Mucosa of descending colon (tissue), 3 donors: ENCODE measurements around the gene FOXP1. TPM values are rescaled to one million over a fixed set of nuclear protein-coding genes. Genes with fewer than 3 reads are reported as not detected.

Experiments used
- ATAC-seq: fragments of 200-7000 bp; cut with Tn5 transposase; one replicate; pipeline ENCODE4 v1.9.1; 2020; ENCODE audit warnings: mild to moderate bottlenecking, moderate library complexity
- DNase-seq, 3 donors: peaks; one replicate each; pipeline ENCODE4 v3.0.0-alpha.2; 2020
- H3K36me3 ChIP-seq: fragments of 200-600 bp; one replicate; pipeline ENCODE4 v1.8.0; 2021; ENCODE audit warnings: low read depth, mild to moderate bottlenecking
- H3K4me1 ChIP-seq: fragments of 200-600 bp; one replicate; pipeline ENCODE4 v1.8.0; 2021; ENCODE audit warnings: low read depth, mild to moderate bottlenecking
- H3K4me3 ChIP-seq: fragments of 200-600 bp; one replicate; pipeline ENCODE4 v1.8.0; 2021; ENCODE audit warnings: mild to moderate bottlenecking
- H3K9me3 ChIP-seq: fragments of 200-600 bp; one replicate; pipeline ENCODE4 v1.8.0; 2021; ENCODE audit warnings: mild to moderate bottlenecking
- intact Hi-C, 2 donors: fragments of 100-400 bp; cut with DNase I in 1 of 2; cut with micrococcal nuclease in 1 of 2; formaldehyde crosslinking; loops; one replicate each; pipeline versions ENCODE4 v1.11.0 to v1.11.1; 2022; cut with DNase I, micrococcal nuclease
- total RNA-seq, 3 donors: library from RNA; stranded (reverse); fragmentation: NEBNext Ultra II Directional in 2 of 3; extraction: Animal tissue kit (Norgen Biotek cat#: 25700) in 2 of 3; gene quantifications; one replicate each; pipeline versions ENCODE4 v1.2.1 to v1.2.4, GENCODE V29; 2021 to 2023
- TF ChIP-seq, protein P1 (sequence below): fragments of 200-600 bp; IDR thresholded peaks from one replicate; pipeline ENCODE4 v1.8.0; 2022; ENCODE audit warnings: antibody characterized with exemption, mild to moderate bottlenecking
- donor health status: DM: no; HTN: no; CAD: no; lungs with moderate emphysema.
- donor health status: DM: no; HTN: no; CAD: no.
- donor health status: DM: no; HTN: yes; CAD: no.

Gene FOXP1
- total RNA-seq, 3 donors from 2014 or later: 133 to 217 (median 214) TPM

DNA sequence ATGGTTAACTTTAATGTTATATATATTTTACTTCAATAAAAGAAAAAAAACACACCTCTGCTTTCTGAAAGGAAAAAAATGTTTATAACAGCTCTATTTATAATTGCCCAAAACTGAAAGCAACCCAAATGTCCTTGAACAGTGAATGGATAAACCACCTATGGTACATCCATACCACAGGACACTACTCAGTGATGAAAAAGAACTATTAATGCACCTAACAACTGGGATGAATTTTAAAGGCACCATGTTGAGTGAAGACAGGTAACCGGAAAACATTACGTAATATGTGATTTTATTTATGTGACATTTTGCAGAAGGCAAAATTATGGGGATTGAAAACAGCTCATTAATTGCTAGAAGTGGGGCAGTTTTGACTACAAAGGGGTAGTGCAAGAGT is 23.8 kb upstream of the FOXP1 start:
- Histone ChIP-seq H3K4me3 (no peak overlapping the region), H3K36me3 (no peaks in the 10 kb centered on the region), H3K9me3 (no peaks in the 10 kb centered on the region), H3K4me1 (no peaks in the 10 kb centered on the region)
- intact Hi-C loops: no loop called here
- no peak for DNase-seq
- TF ChIP-seq, protein P1, sequence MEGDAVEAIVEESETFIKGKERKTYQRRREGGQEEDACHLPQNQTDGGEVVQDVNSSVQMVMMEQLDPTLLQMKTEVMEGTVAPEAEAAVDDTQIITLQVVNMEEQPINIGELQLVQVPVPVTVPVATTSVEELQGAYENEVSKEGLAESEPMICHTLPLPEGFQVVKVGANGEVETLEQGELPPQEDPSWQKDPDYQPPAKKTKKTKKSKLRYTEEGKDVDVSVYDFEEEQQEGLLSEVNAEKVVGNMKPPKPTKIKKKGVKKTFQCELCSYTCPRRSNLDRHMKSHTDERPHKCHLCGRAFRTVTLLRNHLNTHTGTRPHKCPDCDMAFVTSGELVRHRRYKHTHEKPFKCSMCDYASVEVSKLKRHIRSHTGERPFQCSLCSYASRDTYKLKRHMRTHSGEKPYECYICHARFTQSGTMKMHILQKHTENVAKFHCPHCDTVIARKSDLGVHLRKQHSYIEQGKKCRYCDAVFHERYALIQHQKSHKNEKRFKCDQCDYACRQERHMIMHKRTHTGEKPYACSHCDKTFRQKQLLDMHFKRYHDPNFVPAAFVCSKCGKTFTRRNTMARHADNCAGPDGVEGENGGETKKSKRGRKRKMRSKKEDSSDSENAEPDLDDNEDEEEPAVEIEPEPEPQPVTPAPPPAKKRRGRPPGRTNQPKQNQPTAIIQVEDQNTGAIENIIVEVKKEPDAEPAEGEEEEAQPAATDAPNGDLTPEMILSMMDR: no peak
- ATAC-seq: no peak

DNA sequence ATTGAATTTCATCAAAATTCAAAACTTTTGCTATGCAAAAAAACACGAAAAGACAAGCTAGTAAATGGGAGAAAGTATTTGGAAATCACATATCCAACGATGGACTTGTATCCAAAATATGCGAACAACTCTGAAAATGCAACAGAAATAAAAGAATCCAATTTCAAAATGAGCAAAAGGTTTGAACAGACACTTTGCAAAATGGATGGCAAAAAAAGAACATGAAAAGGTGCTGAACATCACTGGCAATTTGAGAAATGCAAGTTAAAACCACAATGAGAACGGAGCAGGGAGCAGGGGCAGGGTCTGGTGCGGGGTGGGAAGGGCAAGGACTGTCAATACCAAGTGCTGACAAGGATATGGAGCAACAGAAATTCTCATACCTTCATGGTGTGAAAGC is 23.1 kb upstream of the FOXP1 start:
- ATAC-seq (no peak), DNase-seq (no peak)
- Histone ChIP-seq H3K9me3 (no peaks in the 10 kb centered on the region), H3K4me1 (no peaks in the 10 kb centered on the region), H3K36me3 (no peaks in the 10 kb centered on the region), H3K4me3 (no peak overlapping the region)
- intact Hi-C loops: no loop called here
- TF ChIP-seq, protein P1: no peak

GRCh38 chr3:71602256-71602655 is 18.7 kb upstream of the FOXP1 start:
- intact Hi-C loops: no loop called here
- no peaks in the 10 kb centered on the region for H3K4me1 ChIP-seq
- peak in 1 of 3 donors; percentile 19 for DNase-seq
- H3K4me3 ChIP-seq: no peak overlapping the region
- H3K9me3 ChIP-seq: no peaks in the 10 kb centered on the region
- TF ChIP-seq, protein P1: no peak
- peak; percentile 75 for ATAC-seq
- no peaks in the 10 kb centered on the region for H3K36me3 ChIP-seq

DNA sequence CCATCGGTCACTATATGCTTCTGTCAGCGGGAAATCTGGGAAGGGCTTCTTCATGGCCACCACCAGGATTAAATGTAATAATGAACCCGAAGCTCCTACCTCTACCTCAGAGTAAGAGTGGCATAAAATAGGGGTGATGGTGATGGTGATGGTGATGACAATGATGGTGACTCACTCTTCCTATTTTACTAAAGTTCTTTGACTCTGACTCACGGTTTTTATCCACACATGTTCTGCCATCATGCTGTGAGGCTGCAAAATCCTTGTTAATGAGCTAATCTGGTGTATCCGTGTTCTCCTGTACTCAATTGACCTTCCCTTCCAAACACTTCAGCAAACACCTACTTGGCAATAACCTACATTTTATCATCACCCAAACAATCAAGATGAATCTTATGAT is 18.3 kb upstream of the FOXP1 start:
- Histone ChIP-seq H3K4me3 (no peak overlapping the region), H3K9me3 (no peaks in the 10 kb centered on the region), H3K36me3 (no peaks in the 10 kb centered on the region), H3K4me1 (no peaks in the 10 kb centered on the region)
- ATAC-seq (peak; percentile 22), DNase-seq (no peak)
- intact Hi-C loops: no loop called here
- TF ChIP-seq, protein P1: no peak

GRCh38 chr3:71600646-71601288 is 17.2 kb upstream of the FOXP1 start:
- H3K9me3 ChIP-seq: no peaks in the 10 kb centered on the region
- H3K36me3 ChIP-seq: no peaks in the 10 kb centered on the region
- H3K4me3 ChIP-seq: no peak overlapping the region
- intact Hi-C loops: no loop called here
- H3K4me1 ChIP-seq: no peaks in the 10 kb centered on the region
- ATAC-seq (no peak), DNase-seq (no peak)
- TF ChIP-seq, protein P1: no peak

GRCh38 chr3:71599416-71599815 is 15.9 kb upstream of the FOXP1 start:
- no peaks in the 10 kb centered on the region for H3K9me3 ChIP-seq
- intact Hi-C loops: loop anchor here in 1 of 2 donors (10.0 kb wide), 1 partner anchor 1065 kb away; no protein-coding TSS in a partner anchor
- H3K4me1 ChIP-seq: no peaks in the 10 kb centered on the region
- H3K4me3 ChIP-seq: no peak overlapping the region
- TF ChIP-seq, protein P1: no peak
- H3K36me3 ChIP-seq: no peaks in the 10 kb centered on the region
- ATAC-seq: no peak
- DNase-seq: no peak
